D721Med (cell line): ENCODE measurements around the gene SIPA1L2.
"Not testable (repeated sequence)": the region's sequence is repeated elsewhere in the genome, so short reads cannot be mapped to it uniquely, and the experiment has no call there.

Experiments used
- DNase-seq: peaks from one replicate; pipeline ENCODE4 v3.0.0; 2011; ENCODE audit warnings: low spot score; ENCODE audit not compliant: insufficient read length
- FAIRE-seq: peaks from 2 replicates; lab custom pipeline; 2011; peaks lifted over from hg19 to GRCh38; lab: Jason Lieb, UNC
- TF ChIP-seq, protein P1 (sequence below): IDR thresholded peaks from 2 replicates; pipeline ENCODE4 v1.5.1; 2012; ENCODE audit warnings: mild to moderate bottlenecking, control low read depth; ENCODE audit not compliant: insufficient read depth; ENCODE audit errors: missing control alignments

The SIPA1L2 gene

GRCh38 chr1:232615306-232615800, 14.6 kb downstream of the SIPA1L2 start:
- DNase-seq (no peak), FAIRE-seq (peak; percentile 46)
- TF ChIP-seq, protein P1, sequence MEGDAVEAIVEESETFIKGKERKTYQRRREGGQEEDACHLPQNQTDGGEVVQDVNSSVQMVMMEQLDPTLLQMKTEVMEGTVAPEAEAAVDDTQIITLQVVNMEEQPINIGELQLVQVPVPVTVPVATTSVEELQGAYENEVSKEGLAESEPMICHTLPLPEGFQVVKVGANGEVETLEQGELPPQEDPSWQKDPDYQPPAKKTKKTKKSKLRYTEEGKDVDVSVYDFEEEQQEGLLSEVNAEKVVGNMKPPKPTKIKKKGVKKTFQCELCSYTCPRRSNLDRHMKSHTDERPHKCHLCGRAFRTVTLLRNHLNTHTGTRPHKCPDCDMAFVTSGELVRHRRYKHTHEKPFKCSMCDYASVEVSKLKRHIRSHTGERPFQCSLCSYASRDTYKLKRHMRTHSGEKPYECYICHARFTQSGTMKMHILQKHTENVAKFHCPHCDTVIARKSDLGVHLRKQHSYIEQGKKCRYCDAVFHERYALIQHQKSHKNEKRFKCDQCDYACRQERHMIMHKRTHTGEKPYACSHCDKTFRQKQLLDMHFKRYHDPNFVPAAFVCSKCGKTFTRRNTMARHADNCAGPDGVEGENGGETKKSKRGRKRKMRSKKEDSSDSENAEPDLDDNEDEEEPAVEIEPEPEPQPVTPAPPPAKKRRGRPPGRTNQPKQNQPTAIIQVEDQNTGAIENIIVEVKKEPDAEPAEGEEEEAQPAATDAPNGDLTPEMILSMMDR: no peak

GRCh38 chr1:232614811-232615210, 15.1 kb downstream of the SIPA1L2 start:
- TF ChIP-seq, protein P1: no peak
- FAIRE-seq: no peak
- DNase-seq: no peak

DNA sequence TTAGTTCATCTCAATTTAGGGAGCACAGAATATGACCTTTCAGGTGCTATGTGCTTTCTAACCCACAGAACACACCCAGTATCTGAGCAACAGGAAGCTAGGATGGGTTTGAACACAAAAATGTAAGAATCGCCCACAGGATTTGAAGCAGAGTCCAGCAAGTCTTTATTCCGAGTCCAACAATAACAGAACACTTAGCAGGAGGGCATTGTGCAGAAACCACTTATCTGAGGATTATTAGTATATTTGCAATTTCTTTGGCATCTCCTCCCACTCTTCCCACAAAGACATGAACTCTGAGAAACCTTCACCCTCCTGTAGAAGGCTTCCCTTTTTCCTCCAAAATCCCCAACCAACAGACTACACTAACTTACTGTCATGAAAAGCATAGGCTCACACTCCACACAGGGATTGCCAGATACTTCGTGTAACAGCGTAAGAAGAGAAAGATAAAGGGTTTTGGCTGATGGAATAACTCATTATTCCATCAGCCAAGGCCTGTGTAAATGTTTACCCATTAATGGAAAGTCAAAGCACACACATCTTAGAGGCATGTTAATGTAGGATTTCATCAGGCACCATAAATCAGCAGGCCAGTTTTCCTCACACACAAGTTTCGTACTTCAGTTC, 16.1 kb downstream of the SIPA1L2 start:
- TF ChIP-seq, protein P1: no peak
- FAIRE-seq (no peak), DNase-seq (no peak)

DNA sequence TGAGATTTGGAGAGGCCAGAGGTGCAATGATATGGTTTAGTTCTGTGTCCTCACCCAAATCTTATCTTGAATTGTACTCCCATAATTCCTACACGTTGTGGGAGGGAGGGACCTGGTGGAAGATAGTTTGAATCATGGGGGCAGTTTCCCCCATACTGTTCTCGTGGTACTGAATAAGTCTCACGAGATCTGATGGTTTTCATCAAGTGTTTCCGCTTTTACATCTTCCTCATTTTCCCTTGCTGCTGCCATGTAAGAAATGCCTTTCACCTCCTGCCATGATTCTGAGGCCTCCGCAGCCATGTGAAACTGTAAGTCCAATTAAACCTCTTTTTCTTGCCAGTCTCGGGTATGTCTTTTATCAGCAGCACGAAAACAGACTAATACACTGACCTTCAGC, 17.1 kb downstream of the SIPA1L2 start:
- not testable (repeated sequence) for FAIRE-seq, DNase-seq

DNA sequence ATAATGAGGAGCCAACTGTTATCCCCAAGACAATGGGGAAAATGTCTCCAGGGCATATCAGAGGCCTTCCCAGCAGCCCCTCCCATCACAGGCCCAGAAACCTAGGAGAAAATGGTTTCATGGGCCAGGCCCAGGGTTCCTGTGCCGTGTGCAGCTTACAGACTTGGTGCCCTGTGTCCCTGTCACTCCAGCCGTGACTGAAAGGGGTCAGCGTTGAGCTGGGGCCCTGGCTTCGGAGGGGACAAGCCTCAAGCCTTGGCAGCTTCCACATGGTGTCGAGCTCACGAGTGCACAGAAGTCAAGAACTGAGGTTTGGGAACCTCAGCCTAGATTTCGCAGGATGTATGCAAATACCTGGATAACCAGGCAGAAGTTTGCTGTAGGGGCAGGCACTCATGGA, 18.1 kb downstream of the SIPA1L2 start:
- FAIRE-seq (no peak), DNase-seq (no peak)
- TF ChIP-seq, protein P1: no peak

DNA sequence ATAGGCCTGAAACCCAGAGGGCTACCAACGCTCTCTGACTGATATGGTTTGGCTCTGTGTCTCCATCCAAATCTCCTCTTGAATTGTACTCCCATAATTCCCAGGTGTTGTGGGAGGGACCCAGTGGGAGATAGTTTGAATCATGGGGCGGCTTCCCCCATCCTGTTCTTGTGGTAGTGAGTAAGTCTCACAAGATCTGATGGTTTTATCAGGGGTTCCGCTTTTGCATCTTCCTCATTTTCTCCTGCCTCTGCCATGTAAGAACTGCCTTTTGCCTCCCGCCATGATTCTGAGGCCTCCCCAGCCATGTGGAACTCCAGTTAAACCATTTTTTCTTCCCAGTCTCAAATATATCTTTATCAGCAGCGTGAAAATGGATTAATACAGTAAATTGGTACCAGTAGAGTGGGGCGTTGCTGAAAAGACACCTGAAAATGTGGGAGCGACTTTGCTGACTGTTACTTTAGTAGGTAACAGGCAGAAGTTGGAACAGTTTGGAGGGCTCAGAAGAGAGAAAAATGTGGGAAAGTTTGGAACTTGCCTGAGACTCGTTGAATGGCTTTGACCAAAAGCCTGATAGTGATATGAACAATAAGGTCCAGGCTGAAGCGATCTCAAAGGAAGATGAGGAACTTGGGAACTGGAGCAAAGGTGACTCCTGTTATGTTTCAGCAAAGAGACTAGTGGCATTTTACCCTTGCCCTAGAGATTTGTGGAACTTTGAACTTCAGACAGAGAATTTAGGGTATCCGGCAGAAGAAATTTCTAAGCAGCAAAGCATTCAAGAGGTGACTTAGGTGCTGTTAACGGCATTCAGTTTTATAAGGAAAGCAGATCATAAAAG, 18.8 kb downstream of the SIPA1L2 start:
- FAIRE-seq: peak; percentile 44
- not testable (repeated sequence) for DNase-seq

GRCh38 chr1:232610192-232610901, 19.6 kb downstream of the SIPA1L2 start:
- TF ChIP-seq, protein P1: no peak
- no peak for FAIRE-seq
- DNase-seq: no peak

DNA sequence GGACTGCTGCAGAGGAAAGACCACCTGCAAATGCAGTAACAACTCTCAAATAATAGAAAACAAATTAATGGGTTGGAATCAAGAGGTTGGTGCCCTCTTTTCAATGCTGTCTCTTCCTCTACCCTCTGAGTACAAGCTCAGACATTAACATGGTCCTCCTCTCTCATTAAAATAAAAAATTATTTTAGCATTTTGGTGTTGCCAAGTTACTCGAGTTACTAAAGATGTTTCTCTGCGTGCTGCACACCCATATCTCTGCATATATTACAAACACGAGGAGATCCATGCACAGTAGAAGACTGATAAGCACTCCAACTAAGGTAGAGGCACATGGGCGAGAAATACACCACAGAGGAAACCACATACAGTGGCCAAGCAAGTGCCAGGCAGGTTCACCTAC, 21.5 kb downstream of the SIPA1L2 start:
- TF ChIP-seq, protein P1: no peak
- no peak for FAIRE-seq
- DNase-seq: no peak
